CD8-positive, alpha-beta memory T cell (primary cell): ENCODE data around the gene MYOCD. TPM values are rescaled to one million over a fixed set of nuclear protein-coding genes. Genes with fewer than 3 reads are reported as not detected.

Experiments used
- CTCF ChIA-PET: fragments of 350-600 bp; sonication (Branson Sonifier 250); formaldehyde crosslinking; loops from one replicate; lab custom pipeline; 2021; ENCODE audit warnings: antibody characterized with exemption; lab: Charles Lee
- POLR2A ChIA-PET: fragments of 350-600 bp; sonication (Branson Sonifier 250); formaldehyde crosslinking; loops from one replicate; lab custom pipeline; 2021; ENCODE audit warnings: antibody characterized with exemption; lab: Charles Lee
- DNase-seq, 5 donors: peaks; one replicate each; pipeline versions ENCODE4 v3.0.0 to v3.0.0-alpha.2; 2020 to 2022; ENCODE audit warnings: mixed read lengths in 1 of 5
- H3K27ac ChIP-seq: one replicate; pipeline ENCODE4 v1.7.0; 2013; ENCODE audit warnings: low read depth, mild to moderate bottlenecking, low read length, moderate library complexity
- H3K27me3 ChIP-seq: 2 replicates; pipeline ENCODE4 v1.7.0; 2013; ENCODE audit warnings: low read length, mild to moderate bottlenecking; ENCODE audit not compliant: insufficient read depth, poor library complexity, severe bottlenecking
- H3K36me3 ChIP-seq: 2 replicates; pipeline ENCODE4 v1.7.0; 2013; ENCODE audit warnings: mild to moderate bottlenecking, low read length, moderate library complexity; ENCODE audit not compliant: insufficient read depth
- H3K4me1 ChIP-seq: 2 replicates; pipeline ENCODE4 v1.7.0; 2013; ENCODE audit warnings: mild to moderate bottlenecking, low read length, moderate library complexity; ENCODE audit not compliant: insufficient read depth
- H3K4me3 ChIP-seq: 2 replicates; pipeline ENCODE4 v1.7.0; 2013; ENCODE audit warnings: mild to moderate bottlenecking, low read length
- H3K9me3 ChIP-seq: 2 replicates; pipeline ENCODE4 v1.7.0; 2013; ENCODE audit warnings: mild to moderate bottlenecking, low read length
- H3K27ac Mint-ChIP-seq, 8 donors: one replicate each; pipeline ENCODE4 v1.8.0; 2020 to 2021; ENCODE audit warnings: mixed read lengths in 8 of 8, mild to moderate bottlenecking in 6 of 8, inconsistent platforms in 3 of 8, moderate library complexity in 3 of 8
- H3K27me3 Mint-ChIP-seq, 2 donors: one replicate each; pipeline ENCODE4 v1.8.0; 2020 to 2021; ENCODE audit warnings: mixed read lengths in 2 of 2, mild to moderate bottlenecking in 1 of 2, moderate library complexity in 1 of 2
- H3K36me3 Mint-ChIP-seq, 3 donors: one replicate each; pipeline ENCODE4 v1.8.0; 2020 to 2021; ENCODE audit warnings: mixed read lengths in 3 of 3, inconsistent platforms in 1 of 3, mild to moderate bottlenecking in 1 of 3
- H3K4me1 Mint-ChIP-seq, 3 donors: one replicate each; pipeline ENCODE4 v1.8.0; 2020 to 2021; ENCODE audit warnings: mixed read lengths in 3 of 3, inconsistent platforms in 1 of 3, mild to moderate bottlenecking in 1 of 3
- H3K4me3 Mint-ChIP-seq, 7 donors: one replicate each; pipeline ENCODE4 v1.8.0; 2020 to 2021; ENCODE audit warnings: mixed read lengths in 7 of 7, mild to moderate bottlenecking in 6 of 7, moderate library complexity in 4 of 7, inconsistent platforms in 2 of 7
- H3K9me3 Mint-ChIP-seq, 5 donors: one replicate each; pipeline ENCODE4 v1.8.0; 2020 to 2022; ENCODE audit warnings: mixed read lengths in 5 of 5, mild to moderate bottlenecking in 3 of 5, moderate library complexity in 2 of 5, inconsistent platforms in 1 of 5
- polyA plus RNA-seq: library from polyadenylated mRNA; unstranded; fragments of 300-500 nt; fragmentation: Illumina TruSeq; gene quantifications from one replicate; pipeline ENCODE4 v1.2.3, GENCODE V29; 2021
- total RNA-seq, 2 experiments: library from RNA; stranded (reverse); gene quantifications; one replicate each; pipeline ENCODE4 v1.2.3, GENCODE V29; 2021

MYOCD gene
- total and polyA plus RNA-seq, 3 experiments from 2014 or later: not detected

DNA sequence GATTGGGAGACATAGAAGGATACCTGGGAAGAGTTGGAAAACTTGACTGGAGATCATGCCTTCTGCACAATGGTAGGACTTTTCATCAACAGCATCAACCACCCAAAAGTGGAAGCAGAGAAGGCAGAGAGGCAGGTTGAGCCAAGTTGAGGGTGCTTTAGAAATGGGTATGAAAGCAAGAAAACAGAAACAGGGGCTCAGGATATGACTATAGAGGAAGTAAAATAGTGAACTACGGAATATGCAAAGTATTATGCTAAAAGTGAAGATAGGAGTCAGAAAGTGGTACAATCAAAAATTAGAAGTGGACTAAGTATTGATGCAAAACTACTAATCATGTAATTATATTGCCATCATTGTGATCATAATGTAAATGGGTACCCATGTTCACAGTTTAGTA lies 107.5 kb downstream of the MYOCD start:
- ChIA-PET CTCF (no interaction called here), POLR2A (no interaction called here)
- Histone ChIP-seq H3K27me3 (no peaks in the 10 kb centered on the region), H3K9me3 (no peaks in the 10 kb centered on the region), H3K4me1 (no peaks in the 10 kb centered on the region), H3K36me3 (no peaks in the 10 kb centered on the region), H3K27ac (no peak overlapping the region), H3K4me3 (no peak overlapping the region)
- no peaks in the 10 kb centered on the region for H3K27me3 Mint-ChIP-seq
- no peaks in the 10 kb centered on the region for H3K4me1 Mint-ChIP-seq
- no peak for DNase-seq
- H3K4me3 Mint-ChIP-seq: no peak overlapping the region
- H3K27ac Mint-ChIP-seq: no peak overlapping the region
- peaks cover 0 to 3% (median 0%) of the 10 kb centered on the region in 5 donors for H3K9me3 Mint-ChIP-seq
- H3K36me3 Mint-ChIP-seq: peaks cover 0 to 3% (median 0%) of the 10 kb centered on the region in 3 donors

DNA sequence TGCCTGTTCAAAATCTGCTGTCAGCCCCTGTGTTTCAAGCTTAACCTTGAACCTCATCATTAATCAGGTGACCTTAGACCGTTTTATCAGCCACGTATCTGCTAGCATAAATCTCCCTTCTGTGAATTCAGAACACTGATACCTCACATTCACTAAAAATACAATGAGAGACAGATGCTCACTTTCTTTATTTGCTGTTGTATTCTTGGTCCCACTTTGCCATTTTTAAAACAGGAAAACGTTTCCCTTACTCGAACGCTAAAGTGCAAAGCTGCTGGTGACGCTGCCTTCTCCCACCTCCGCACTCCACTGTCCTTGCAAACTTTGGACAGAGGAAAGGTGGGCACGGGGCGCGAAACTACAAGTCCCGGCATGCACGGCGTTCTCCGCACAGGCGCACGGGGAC lies 123.4 kb downstream of the MYOCD start:
- Mint-ChIP-seq H3K9me3 (peaks cover 0 to 2% (median 0%) of the 10 kb centered on the region in 5 donors), H3K4me3 (peak overlapping the region in 5 of 7 donors; percentile 25 to 51 (median 38)), H3K36me3 (no peaks in the 10 kb centered on the region), H3K27ac (no peak overlapping the region), H3K27me3 (peaks cover 26 to 48% of the 10 kb centered on the region in 2 donors), H3K4me1 (peaks cover 4 to 13% (median 6%) of the 10 kb centered on the region in 3 donors)
- no peak overlapping the region for H3K4me3 ChIP-seq
- H3K9me3 ChIP-seq: no peaks in the 10 kb centered on the region
- ChIA-PET CTCF (no interaction called here), POLR2A (no interaction called here)
- no peaks in the 10 kb centered on the region for H3K4me1 ChIP-seq
- no peaks in the 10 kb centered on the region for H3K27me3 ChIP-seq
- no peak overlapping the region for H3K27ac ChIP-seq
- H3K36me3 ChIP-seq: no peaks in the 10 kb centered on the region
- no peak for DNase-seq

DNA sequence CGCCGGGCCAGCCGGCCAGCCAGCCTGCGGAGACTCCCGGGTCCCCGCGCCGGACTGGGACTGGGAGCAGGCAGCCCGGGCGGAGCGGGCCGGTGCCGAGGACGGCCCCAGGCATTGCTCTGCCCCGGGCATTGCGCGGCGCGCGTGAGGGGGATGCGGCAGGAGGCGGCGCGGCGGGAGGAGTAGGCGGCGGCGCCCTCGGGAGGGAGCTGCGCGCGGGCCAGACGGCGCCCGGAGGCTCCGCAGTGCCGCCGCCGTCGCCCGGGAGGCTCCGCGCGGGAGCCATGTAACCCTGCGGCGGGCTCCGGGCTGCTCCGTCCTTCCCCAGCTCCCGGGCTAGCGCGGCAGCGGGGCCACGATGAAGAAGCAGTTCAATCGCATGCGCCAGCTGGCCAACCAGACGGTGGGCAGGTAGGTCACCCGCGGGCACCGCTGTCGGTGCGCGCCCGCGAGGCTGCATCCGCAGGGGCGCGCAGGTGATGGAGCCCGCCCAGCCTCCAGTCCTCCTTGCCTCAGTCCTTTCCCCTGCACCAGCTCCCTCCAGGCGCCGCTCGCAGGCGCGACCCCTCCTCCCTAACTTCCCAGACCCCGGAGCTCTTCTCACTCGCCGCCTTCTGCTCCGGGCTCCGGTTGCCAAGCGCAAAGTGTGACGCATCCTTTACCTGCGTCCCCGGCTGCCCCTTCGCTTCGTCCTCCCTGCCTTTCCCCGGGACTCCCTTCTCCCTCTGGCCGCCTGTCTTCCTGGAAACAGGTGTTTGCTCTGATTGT lies 124.0 kb downstream of the MYOCD start, which contains the start of gene ARHGAP44:
TSS of gene ARHGAP44 (plus strand) at position 18 of the 768 bp plus-strand sequence. CDS start at position 359, 341 bp downstream.
- Histone ChIP-seq H3K4me1 (no peaks in the 10 kb centered on the region), H3K9me3 (no peaks in the 10 kb centered on the region), H3K4me3 (no peak within 1 kb of the TSS), H3K27ac (no peak within 1 kb of the TSS), H3K36me3 (no peaks in the 10 kb centered on the region), H3K27me3 (no peaks in the 10 kb centered on the region)
- no peaks in the 10 kb centered on the region for H3K36me3 Mint-ChIP-seq
- peaks cover 0 to 2% (median 0%) of the 10 kb centered on the region in 5 donors for H3K9me3 Mint-ChIP-seq
- H3K4me1 Mint-ChIP-seq: peaks cover 4 to 13% (median 6%) of the 10 kb centered on the region in 3 donors
- ChIA-PET POLR2A (no interaction called here), CTCF (no interaction called here)
- H3K27me3 Mint-ChIP-seq: peaks cover 26 to 48% of the 10 kb centered on the region in 2 donors
- peak within 1 kb of the TSS in 1 of 8 donors; percentile 25 for H3K27ac Mint-ChIP-seq
- peak within 1 kb of the TSS in 6 of 7 donors; percentile 34 to 85 (median 47) for H3K4me3 Mint-ChIP-seq
- no peak for DNase-seq

GRCh38 chr17:12790249-12791106 lies 124.8 kb downstream of the MYOCD start:
- no peaks in the 10 kb centered on the region for H3K9me3 ChIP-seq
- no peaks in the 10 kb centered on the region for H3K36me3 Mint-ChIP-seq
- H3K27me3 Mint-ChIP-seq: peaks cover 26 to 48% of the 10 kb centered on the region in 2 donors
- peak overlapping the region in 6 of 7 donors; percentile 32 to 85 (median 40) for H3K4me3 Mint-ChIP-seq
- H3K27ac ChIP-seq: no peak overlapping the region
- no peaks in the 10 kb centered on the region for H3K36me3 ChIP-seq
- H3K4me1 Mint-ChIP-seq: peaks cover 4 to 13% (median 6%) of the 10 kb centered on the region in 3 donors
- H3K27me3 ChIP-seq: no peaks in the 10 kb centered on the region
- H3K4me3 ChIP-seq: no peak overlapping the region
- peak overlapping the region in 1 of 8 donors; percentile 25 for H3K27ac Mint-ChIP-seq
- peaks cover 0 to 2% (median 0%) of the 10 kb centered on the region in 5 donors for H3K9me3 Mint-ChIP-seq
- H3K4me1 ChIP-seq: no peaks in the 10 kb centered on the region
- ChIA-PET CTCF (no interaction called here), POLR2A (no interaction called here)
- no peak for DNase-seq

GRCh38 chr17:12794919-12795532 lies 129.3 kb downstream of the MYOCD start:
- no peak overlapping the region for H3K4me3 ChIP-seq
- Mint-ChIP-seq H3K27ac (no peak overlapping the region), H3K27me3 (peaks cover 20 to 34% of the 10 kb centered on the region in 2 donors), H3K4me3 (no peak overlapping the region), H3K9me3 (peaks cover 0 to 17% (median 6%) of the 10 kb centered on the region in 5 donors), H3K4me1 (peaks cover 3 to 6% (median 5%) of the 10 kb centered on the region in 3 donors), H3K36me3 (no peaks in the 10 kb centered on the region)
- H3K4me1 ChIP-seq: no peaks in the 10 kb centered on the region
- no peaks in the 10 kb centered on the region for H3K27me3 ChIP-seq
- ChIA-PET CTCF (no interaction called here), POLR2A (no interaction called here)
- no peaks in the 10 kb centered on the region for H3K36me3 ChIP-seq
- no peak for DNase-seq
- no peak overlapping the region for H3K27ac ChIP-seq
- no peaks in the 10 kb centered on the region for H3K9me3 ChIP-seq

GRCh38 chr17:12800855-12801365 lies 135.2 kb downstream of the MYOCD start:
- no peak for DNase-seq
- Mint-ChIP-seq H3K27me3 (peaks cover 2 to 5% of the 10 kb centered on the region in 2 donors), H3K27ac (no peak overlapping the region), H3K4me3 (no peak overlapping the region), H3K36me3 (no peaks in the 10 kb centered on the region), H3K4me1 (no peaks in the 10 kb centered on the region), H3K9me3 (peaks cover 0 to 17% (median 6%) of the 10 kb centered on the region in 5 donors)
- Histone ChIP-seq H3K4me3 (no peak overlapping the region), H3K27me3 (no peaks in the 10 kb centered on the region), H3K4me1 (no peaks in the 10 kb centered on the region), H3K36me3 (no peaks in the 10 kb centered on the region), H3K9me3 (no peaks in the 10 kb centered on the region), H3K27ac (no peak overlapping the region)
- POLR2A ChIA-PET: no interaction called here
- CTCF ChIA-PET: no interaction called here

DNA sequence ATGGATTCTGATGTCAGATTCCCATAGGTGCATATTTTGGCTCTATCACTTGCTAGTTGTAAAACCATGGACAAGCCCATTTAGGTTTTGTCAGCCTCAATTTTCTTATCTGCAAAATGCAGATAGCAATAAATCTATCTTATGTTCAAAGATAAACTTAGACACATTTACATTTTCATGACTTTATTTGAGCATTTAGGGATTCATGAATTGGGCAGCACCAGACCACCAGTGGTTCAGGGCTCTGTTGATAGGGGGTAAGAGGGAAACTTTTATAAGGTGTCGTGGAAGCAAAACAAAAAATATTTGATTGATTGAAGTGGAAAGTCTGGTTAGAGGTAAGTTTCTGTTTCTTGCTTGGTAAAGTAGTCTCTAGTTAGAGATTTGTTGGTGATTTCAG lies 140.9 kb downstream of the MYOCD start:
- Mint-ChIP-seq H3K9me3 (peaks cover 8 to 19% (median 16%) of the 10 kb centered on the region in 5 donors), H3K4me3 (no peak overlapping the region), H3K36me3 (peaks cover 0 to 4% (median 0%) of the 10 kb centered on the region in 3 donors), H3K27me3 (peaks cover 2 to 5% of the 10 kb centered on the region in 2 donors), H3K4me1 (no peaks in the 10 kb centered on the region), H3K27ac (no peak overlapping the region)
- Histone ChIP-seq H3K9me3 (no peaks in the 10 kb centered on the region), H3K4me1 (no peaks in the 10 kb centered on the region), H3K4me3 (no peak overlapping the region), H3K27me3 (no peaks in the 10 kb centered on the region), H3K36me3 (no peaks in the 10 kb centered on the region), H3K27ac (no peak overlapping the region)
- POLR2A ChIA-PET: no interaction called here
- CTCF ChIA-PET: no interaction called here
- DNase-seq: no peak
